H9 (cell line): Measurements from ENCODE around the gene ADGRD1. TPM values are rescaled to one million over a fixed set of nuclear protein-coding genes. Genes with fewer than 3 reads are reported as not detected.

Experiments
- DNase-seq: peaks from one replicate; pipeline ENCODE4 v3.0.0-alpha.2; 2017
- H2AFZ ChIP-seq: one replicate; pipeline ENCODE4 v1.6.1; 2013; ENCODE audit warnings: mild to moderate bottlenecking, low read length, control low read depth, moderate library complexity
- H2AK5ac ChIP-seq: 2 replicates; pipeline ENCODE4 v1.6.1; 2013; ENCODE audit warnings: low read length, control low read depth, mixed read lengths; ENCODE audit not compliant: insufficient read length
- H2BK120ac ChIP-seq: one replicate; pipeline ENCODE4 v1.6.1; 2013; ENCODE audit warnings: low read depth, mild to moderate bottlenecking, low read length, control low read depth, inconsistent platforms; ENCODE audit not compliant: poor library complexity, severe bottlenecking
- H2BK12ac ChIP-seq: 2 replicates; pipeline ENCODE4 v1.6.1; 2013; ENCODE audit warnings: low read length, control low read depth, mixed read lengths, low read depth; ENCODE audit not compliant: insufficient read length
- H2BK15ac ChIP-seq: 2 replicates; pipeline ENCODE4 v1.6.1; 2013; ENCODE audit warnings: low read depth, low read length, control low read depth
- H2BK20ac ChIP-seq: one replicate; pipeline ENCODE4 v1.6.1; 2013; ENCODE audit warnings: low read depth, mild to moderate bottlenecking, low read length, control low read depth, inconsistent platforms; ENCODE audit not compliant: poor library complexity, severe bottlenecking
- H2BK5ac ChIP-seq: 2 replicates; pipeline ENCODE4 v1.6.1; 2013; ENCODE audit warnings: low read length, control low read depth, mixed read lengths; ENCODE audit not compliant: insufficient read length
- H3K14ac ChIP-seq: 2 replicates; pipeline ENCODE4 v1.6.1; 2013; ENCODE audit warnings: low read length, control low read depth; ENCODE audit not compliant: insufficient read depth
- H3K18ac ChIP-seq: 2 replicates; pipeline ENCODE4 v1.6.1; 2013; ENCODE audit warnings: low read depth, mild to moderate bottlenecking, mixed read lengths, low read length, control low read depth; ENCODE audit not compliant: insufficient read length
- H3K23ac ChIP-seq: 2 replicates; pipeline ENCODE4 v1.6.1; 2013; ENCODE audit warnings: low read length, control low read depth, mixed read lengths, low read depth; ENCODE audit not compliant: insufficient read length
- H3K23me2 ChIP-seq: 2 replicates; pipeline ENCODE4 v1.6.1; 2013; ENCODE audit warnings: low read depth, mild to moderate bottlenecking, mixed read lengths, low read length, control low read depth; ENCODE audit not compliant: insufficient read length, poor library complexity, severe bottlenecking
- H3K27ac ChIP-seq: 2 replicates; pipeline ENCODE4 v1.5.1; 2013; ENCODE audit warnings: low read length, control low read depth, mixed read lengths, low read depth; ENCODE audit not compliant: insufficient read length
- H3K27me3 ChIP-seq: 2 replicates; pipeline ENCODE4 v1.6.1; 2013; ENCODE audit warnings: low read length, control low read depth, inconsistent platforms; ENCODE audit not compliant: insufficient read depth
- H3K4ac ChIP-seq: 2 replicates; pipeline ENCODE4 v1.6.1; 2013; ENCODE audit warnings: low read depth, mild to moderate bottlenecking, control low read depth, inconsistent platforms, low read length, moderate library complexity
- H3K4me1 ChIP-seq: 2 replicates; pipeline ENCODE4 v1.6.1; 2013; ENCODE audit warnings: low read length, control low read depth, inconsistent platforms; ENCODE audit not compliant: insufficient read depth
- H3K4me2 ChIP-seq: 2 replicates; pipeline ENCODE4 v1.6.1; 2013; ENCODE audit warnings: low read length, control low read depth, mixed read lengths; ENCODE audit not compliant: insufficient read length, insufficient read depth
- H3K56ac ChIP-seq: 2 replicates; pipeline ENCODE4 v1.6.1; 2013; ENCODE audit warnings: low read depth, mild to moderate bottlenecking, mixed read lengths, low read length, control low read depth; ENCODE audit not compliant: insufficient read length
- H3K79me1 ChIP-seq: 2 replicates; pipeline ENCODE4 v1.6.1; 2013; ENCODE audit warnings: low read depth, mild to moderate bottlenecking, moderate library complexity, low read length, control low read depth, inconsistent platforms; ENCODE audit not compliant: insufficient read depth, poor library complexity, severe bottlenecking
- H3K79me2 ChIP-seq: 2 replicates; pipeline ENCODE4 v1.6.1; 2013; ENCODE audit warnings: low read length, control low read depth, inconsistent platforms; ENCODE audit not compliant: insufficient read depth
- H3K9ac ChIP-seq: 2 replicates; pipeline ENCODE4 v1.6.1; 2013; ENCODE audit warnings: low read length, control low read depth, mixed read lengths; ENCODE audit not compliant: insufficient read length; ENCODE audit errors: extremely low read depth
- H3K9me3 ChIP-seq: one replicate; pipeline ENCODE4 v1.6.1; 2013; ENCODE audit warnings: low read depth, low read length, inconsistent platforms; ENCODE audit not compliant: control insufficient read depth
- H3T11ph ChIP-seq: one replicate; pipeline ENCODE4 v1.6.1; 2013; ENCODE audit warnings: mild to moderate bottlenecking, low read length, control low read depth, inconsistent platforms
- H4K20me1 ChIP-seq: one replicate; pipeline ENCODE4 v1.6.1; 2013; ENCODE audit not compliant: control insufficient read depth, insufficient read length, insufficient read depth
- H4K5ac ChIP-seq: 2 replicates; pipeline ENCODE4 v1.6.1; 2013; ENCODE audit warnings: low read depth, mild to moderate bottlenecking, mixed read lengths, low read length, control low read depth; ENCODE audit not compliant: insufficient read length
- H4K8ac ChIP-seq: replicated peaks from 2 replicates; pipeline ENCODE4 v1.6.1; 2013; ENCODE audit warnings: low read length, control low read depth, mixed read lengths, low read depth; ENCODE audit not compliant: insufficient read length
- H4K91ac ChIP-seq: 2 replicates; pipeline ENCODE4 v1.6.1; 2013; ENCODE audit warnings: low read depth, mild to moderate bottlenecking, moderate library complexity, mixed read lengths, low read length, control low read depth; ENCODE audit not compliant: insufficient read length
- H3K27ac Mint-ChIP-seq, 3 experiments: 2 replicates in 2 of 3; 3 replicates in 1 of 3; pipeline ENCODE4 v1.8.0; 2020 to 2021; ENCODE audit warnings: mixed read lengths in 3 of 3, mild to moderate bottlenecking in 1 of 3, moderate library complexity in 1 of 3
- H3K27me3 Mint-ChIP-seq: 2 replicates; pipeline ENCODE4 v1.8.0; 2021; ENCODE audit warnings: low read depth, mild to moderate bottlenecking, moderate library complexity, mixed read lengths
- H3K36me3 Mint-ChIP-seq, 3 experiments: 2 replicates in 2 of 3; 3 replicates in 1 of 3; pipeline ENCODE4 v1.8.0; 2020 to 2021; ENCODE audit warnings: low read depth in 3 of 3, mixed read lengths in 3 of 3; ENCODE audit not compliant: insufficient read depth in 1 of 3
- H3K4me1 Mint-ChIP-seq, 2 experiments: 2 replicates each; pipeline ENCODE4 v1.8.0; 2020; ENCODE audit warnings: mixed read lengths in 2 of 2
- H3K4me3 Mint-ChIP-seq, 2 experiments: 2 replicates in 1 of 2; 3 replicates in 1 of 2; pipeline ENCODE4 v1.8.0; 2020 to 2021; ENCODE audit warnings: mild to moderate bottlenecking in 2 of 2, mixed read lengths in 2 of 2, moderate library complexity in 1 of 2
- H3K9me3 Mint-ChIP-seq, 2 experiments: 2 replicates in 1 of 2; 3 replicates in 1 of 2; pipeline ENCODE4 v1.8.0; 2020; ENCODE audit warnings: mild to moderate bottlenecking in 2 of 2, mixed read lengths in 2 of 2, moderate library complexity in 1 of 2
- WGBS: extraction: QIAGEN DNeasy Blood & Tissue Kit; methylation state at CpG from one replicate; pipeline ENCODE4 v1.1.7; 2013; ENCODE audit warnings: missing lambda C conversion rate, low lambda C conversion rate, mixed read lengths; ENCODE audit not compliant: insufficient read length; ENCODE audit errors: extremely low coverage; 5-methylcytosine and 5-hydroxymethylcytosine counted together
- total RNA-seq: library from RNA; stranded (reverse); gene quantifications from 2 replicates; pipeline ENCODE4 v1.2.1, GENCODE V29; 2021
- TF ChIP-seq, protein P1 (sequence below): fragments of 200-600 bp; sonication (generic); conservative IDR thresholded peaks from 3 replicates; pipeline ENCODE4 v1.8.0; 2021; ENCODE audit warnings: antibody characterized with exemption, mild to moderate bottlenecking

The ADGRD1 gene
- total RNA-seq, 1 experiment from 2014 or later: 0.52 TPM

DNA sequence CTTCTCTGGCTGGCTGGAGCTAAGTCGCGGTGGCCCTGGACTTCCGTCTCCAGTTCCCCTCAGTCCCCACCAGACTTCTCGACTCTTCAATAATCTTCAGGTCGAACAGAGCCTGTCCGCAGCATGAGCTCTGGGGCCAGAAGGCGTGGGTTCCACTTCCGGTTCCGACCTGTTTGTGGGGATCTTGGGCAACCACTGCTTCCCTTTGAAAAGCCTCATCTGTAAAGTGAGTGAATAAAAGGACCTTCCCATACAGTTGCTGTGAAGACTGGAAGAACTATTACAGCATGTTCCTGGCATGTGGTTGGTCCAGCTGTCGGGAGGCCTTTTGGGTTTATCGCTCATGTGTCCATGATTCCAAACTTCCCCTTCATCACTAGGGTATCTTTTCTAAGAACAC lies 19.4 kb downstream of the ADGRD1 start:
- no peak overlapping the region for H3K56ac ChIP-seq

More for the DNA sequence above, 19.4 kb downstream of the ADGRD1 start:
- H3K27ac ChIP-seq: no peak overlapping the region
- H3K18ac ChIP-seq: no peak overlapping the region
- no peak overlapping the region for H2AFZ ChIP-seq
- no peak overlapping the region for H3T11ph ChIP-seq
- H3K23ac ChIP-seq: no peak overlapping the region
- Mint-ChIP-seq H3K4me1 (0 out of 4 replicates have a peak, but pooled peaks cover 0 to 3% of the 10 kb centered on the region in 2 experiments), H3K9me3 (no peaks in the 10 kb centered on the region), H3K36me3 (no peaks in the 10 kb centered on the region), H3K27ac (no peak overlapping the region), H3K4me3 (no peak overlapping the region), H3K27me3 (no peaks in the 10 kb centered on the region; the same call in none of the 2 replicates)
- no peak overlapping the region for H2BK5ac ChIP-seq
- no peak overlapping the region for H4K91ac ChIP-seq
- H3K4ac ChIP-seq: no peak overlapping the region
- H2AK5ac ChIP-seq: no peak overlapping the region
- H4K8ac ChIP-seq: no peak overlapping the region
- no peaks in the 10 kb centered on the region for H3K9me3 ChIP-seq
- H3K79me1 ChIP-seq: no peaks in the 10 kb centered on the region
- no peaks in the 10 kb centered on the region for H3K4me1 ChIP-seq
- H3K27me3 ChIP-seq: no peaks in the 10 kb centered on the region
- no peak overlapping the region for H3K14ac ChIP-seq
- WGBS: no CpG with 5 or more reads among the region's 11 CpGs
- no peak overlapping the region for H2BK15ac ChIP-seq
- H2BK120ac ChIP-seq: no peak overlapping the region
- H3K9ac ChIP-seq: no peak overlapping the region
- no peaks in the 10 kb centered on the region for H3K23me2 ChIP-seq
- H2BK20ac ChIP-seq: no peak overlapping the region
- H4K5ac ChIP-seq: no peak overlapping the region
- H3K79me2 ChIP-seq: no peaks in the 10 kb centered on the region
- no peak overlapping the region for H2BK12ac ChIP-seq
- TF ChIP-seq, protein P1, sequence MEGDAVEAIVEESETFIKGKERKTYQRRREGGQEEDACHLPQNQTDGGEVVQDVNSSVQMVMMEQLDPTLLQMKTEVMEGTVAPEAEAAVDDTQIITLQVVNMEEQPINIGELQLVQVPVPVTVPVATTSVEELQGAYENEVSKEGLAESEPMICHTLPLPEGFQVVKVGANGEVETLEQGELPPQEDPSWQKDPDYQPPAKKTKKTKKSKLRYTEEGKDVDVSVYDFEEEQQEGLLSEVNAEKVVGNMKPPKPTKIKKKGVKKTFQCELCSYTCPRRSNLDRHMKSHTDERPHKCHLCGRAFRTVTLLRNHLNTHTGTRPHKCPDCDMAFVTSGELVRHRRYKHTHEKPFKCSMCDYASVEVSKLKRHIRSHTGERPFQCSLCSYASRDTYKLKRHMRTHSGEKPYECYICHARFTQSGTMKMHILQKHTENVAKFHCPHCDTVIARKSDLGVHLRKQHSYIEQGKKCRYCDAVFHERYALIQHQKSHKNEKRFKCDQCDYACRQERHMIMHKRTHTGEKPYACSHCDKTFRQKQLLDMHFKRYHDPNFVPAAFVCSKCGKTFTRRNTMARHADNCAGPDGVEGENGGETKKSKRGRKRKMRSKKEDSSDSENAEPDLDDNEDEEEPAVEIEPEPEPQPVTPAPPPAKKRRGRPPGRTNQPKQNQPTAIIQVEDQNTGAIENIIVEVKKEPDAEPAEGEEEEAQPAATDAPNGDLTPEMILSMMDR: no peak
- H3K4me2 ChIP-seq: no peak overlapping the region
- no peaks in the 10 kb centered on the region for H4K20me1 ChIP-seq
- DNase-seq: no peak
